Gastrocnemius medialis (tissue), 4 donors: Measurements from ENCODE around the gene OMG.

ENCODE experiments used
- CTCF ChIP-seq, 5 experiments: fragments of 450-650 bp in 3 of 5; fragments of 200-600 bp in 2 of 5; sonication (generic) in 2 of 5; IDR thresholded peaks in 4 of 5; conservative IDR thresholded peaks in 1 of 5; 1 replicate in 4 of 5; 2 replicates in 1 of 5; pipeline ENCODE4 v1.5.1; 2016 to 2019; ENCODE audit warnings: antibody characterized with exemption in 5 of 5, mild to moderate bottlenecking in 3 of 5, moderate library complexity in 3 of 5
- POLR2A ChIP-seq, 2 donors: fragments of 450-650 bp; IDR thresholded peaks; one replicate each; pipeline ENCODE4 v1.6.1; 2017; ENCODE audit warnings: antibody characterized with exemption in 2 of 2, mild to moderate bottlenecking in 2 of 2, moderate library complexity in 2 of 2

GRCh38 chr17:31249835-31250141, 47.3 kb downstream of the OMG start:
- TF ChIP-seq POLR2A (IDR thresholded peaks at IDR 0.05) (no peak), CTCF (IDR thresholded peaks at IDR 0.05 in 4 of 5, conservative IDR thresholded peaks at IDR 0.05 in 1 of 5) (no peak)
